Smooth muscle cell (in vitro differentiated cells): ENCODE measurements around the gene ENPEP. TPM values are rescaled to one million over a fixed set of nuclear protein-coding genes. Genes with fewer than 3 reads are reported as not detected.

ENCODE experiments used
- DNase-seq: peaks from one replicate; lab custom pipeline; 2025; ENCODE audit not compliant: unreplicated experiment; lab: John Stamatoyannopoulos, UW
- H2AFZ ChIP-seq: fragments of 200-600 bp; sonication (generic); 2 replicates; pipeline ENCODE4 v1.6.0; 2016; ENCODE audit warnings: antibody characterized with exemption, low read depth, mild to moderate bottlenecking
- H3F3A ChIP-seq: fragments of 200-600 bp; sonication (generic); 2 replicates; pipeline ENCODE4 v1.6.0; 2017; ENCODE audit warnings: antibody characterized with exemption, low read depth
- H3K27ac ChIP-seq: fragments of 200-600 bp; sonication (generic); 2 replicates; pipeline ENCODE4 v1.5.1; 2016; ENCODE audit warnings: low read depth, mild to moderate bottlenecking
- H3K27me3 ChIP-seq: fragments of 200-600 bp; sonication (generic); 2 replicates; pipeline ENCODE4 v1.6.1; 2016; ENCODE audit warnings: low read depth, mild to moderate bottlenecking
- H3K36me3 ChIP-seq: fragments of 200-600 bp; sonication (generic); 2 replicates; pipeline ENCODE4 v1.5.1; 2016; ENCODE audit warnings: low read depth
- H3K4me1 ChIP-seq: fragments of 200-600 bp; sonication (generic); 2 replicates; pipeline ENCODE4 v1.5.1; 2016; ENCODE audit warnings: low read depth
- H3K4me2 ChIP-seq: fragments of 200-600 bp; sonication (generic); 2 replicates; pipeline ENCODE4 v1.6.0; 2016; ENCODE audit warnings: mild to moderate bottlenecking
- H3K4me3 ChIP-seq: fragments of 200-600 bp; sonication (generic); 2 replicates; pipeline ENCODE4 v1.5.1; 2016; ENCODE audit warnings: mild to moderate bottlenecking
- H3K79me2 ChIP-seq: fragments of 200-600 bp; sonication (generic); 2 replicates; pipeline ENCODE4 v1.6.0; 2016; ENCODE audit warnings: low read depth, mild to moderate bottlenecking
- H3K9ac ChIP-seq: fragments of 200-600 bp; sonication (generic); 2 replicates; pipeline ENCODE4 v1.6.0; 2016; ENCODE audit warnings: low read depth
- H3K9me3 ChIP-seq: fragments of 200-600 bp; sonication (generic); replicated peaks from 2 replicates; pipeline ENCODE4 v1.5.1; 2016; ENCODE audit warnings: low read depth
- H4K20me1 ChIP-seq: fragments of 200-600 bp; sonication (generic); 2 replicates; pipeline ENCODE4 v1.6.0; 2016; ENCODE audit warnings: low read depth
- CTCF ChIP-seq: fragments of 200-600 bp; sonication (generic); IDR thresholded peaks from 2 replicates; pipeline ENCODE4 v1.5.1; 2017; ENCODE audit warnings: borderline replicate concordance, mild to moderate bottlenecking, antibody characterized with exemption; ENCODE audit not compliant: insufficient read depth, poor library complexity, severe bottlenecking
- WGBS: methylation state at CpG from one replicate; pipeline ENCODE4 v1.1.7; 2016; ENCODE audit warnings: low lambda C conversion rate; 5-methylcytosine and 5-hydroxymethylcytosine counted together
- polyA plus RNA-seq: library from polyadenylated mRNA; unstranded; fragments of >200 nt; fragmentation: Nextera tagmentation; extraction: Ambion mirVana; gene quantifications from 2 replicates; pipeline ENCODE4 v1.2.1, GENCODE V29; 2016
- total RNA-seq: library from RNA; depleted of rRNA; stranded (reverse); fragments of >200 nt; gene quantifications from 2 replicates; pipeline ENCODE4 v1.2.3, GENCODE V29; 2014

ENPEP gene
- total and polyA plus RNA-seq, 2 experiments from 2014 or later: 3.8 to 6.5 TPM

- Histone ChIP-seq H3F3A (peaks cover 7% of the 10 kb centered on the region), H3K79me2 (no peaks in the 10 kb centered on the region), H3K4me2 (peak overlapping the region; percentile 71), H3K27ac (peak overlapping the region; percentile 57), H2AFZ (peak overlapping the region; percentile 33), H3K4me1 (no peaks in the 10 kb centered on the region), H3K4me3 (no peak overlapping the region), H3K9me3 (no peaks in the 10 kb centered on the region), H3K36me3 (no peaks in the 10 kb centered on the region), H3K9ac (no peak overlapping the region), H4K20me1 (no peaks in the 10 kb centered on the region), H3K27me3 (no peaks in the 10 kb centered on the region)
- no peak for TF ChIP-seq CTCF
- DNase-seq: no peak
- 21% methylated on average over 2 of the region's 2 CpGs for WGBS
Measured at GRCh38 chr4:110454441-110454840, 21.5 kb upstream of the ENPEP start.

- H3K4me3 ChIP-seq: no peak overlapping the region
- no peak for TF ChIP-seq CTCF
- no peak overlapping the region for H3K4me2 ChIP-seq
- H3K9me3 ChIP-seq: no peaks in the 10 kb centered on the region
- H2AFZ ChIP-seq: no peak overlapping the region
- H3F3A ChIP-seq: peaks cover 7% of the 10 kb centered on the region
- no peaks in the 10 kb centered on the region for H4K20me1 ChIP-seq
- no peak for DNase-seq
- no peaks in the 10 kb centered on the region for H3K36me3 ChIP-seq
- no peaks in the 10 kb centered on the region for H3K4me1 ChIP-seq
- WGBS: 75% methylated on average over 4 of the region's 4 CpGs
- H3K27me3 ChIP-seq: no peaks in the 10 kb centered on the region
- no peak overlapping the region for H3K9ac ChIP-seq
- H3K79me2 ChIP-seq: no peaks in the 10 kb centered on the region
- H3K27ac ChIP-seq: no peak overlapping the region
Measured at GRCh38 chr4:110458494-110459266, 17.3 kb upstream of the ENPEP start.

- H3K36me3 ChIP-seq: no peaks in the 10 kb centered on the region
- H4K20me1 ChIP-seq: no peaks in the 10 kb centered on the region
- no peak overlapping the region for H3K27ac ChIP-seq
- no peak overlapping the region for H2AFZ ChIP-seq
- no peak overlapping the region for H3K4me3 ChIP-seq
- no peaks in the 10 kb centered on the region for H3K4me1 ChIP-seq
- no peaks in the 10 kb centered on the region for H3K9me3 ChIP-seq
- no peaks in the 10 kb centered on the region for H3K27me3 ChIP-seq
- TF ChIP-seq CTCF: no peak
- H3K9ac ChIP-seq: no peak overlapping the region
- no peak for DNase-seq
- H3F3A ChIP-seq: no peaks in the 10 kb centered on the region
- H3K79me2 ChIP-seq: no peaks in the 10 kb centered on the region
- H3K4me2 ChIP-seq: no peak overlapping the region
- 96% methylated on average over 5 of the region's 5 CpGs for WGBS
Measured at GRCh38 chr4:110460074-110460746, 15.7 kb upstream of the ENPEP start.
